Measurements from ENCODE around the gene GALNT9. TPM values are rescaled to one million over a fixed set of nuclear protein-coding genes. Genes with fewer than 3 reads are reported as not detected.

GALNT9 gene
- polyA plus RNA-seq, 2 of the 4 experiments (the other 2 are of a cell fraction), result 0.66 to 2.8 TPM

GRCh38 chr12:132166093-132166492, 163.3 kb downstream of the GALNT9 start:
- H3K9me3 ChIP-seq, result no peaks in the 10 kb centered on the region
- no peak for ATAC-seq
- FAIRE-seq, result no peak
- ChIA-PET POLR2A (no interaction called here), CTCF (no interaction called here)
- no peak overlapping the region for H3K27ac ChIP-seq
- H3K4me3 ChIP-seq, result no peak overlapping the region
- DNase-seq (ENCODE audit: low read depth in 1 of 2, low spot score in 1 of 2), result no peak
- H3K4me1 ChIP-seq, result peaks cover 11% of the 10 kb centered on the region
- H3K4me2 ChIP-seq, result no peak overlapping the region
- WGBS (ENCODE audit: missing lambda C conversion rate), result 57% methylated on average over 2 of the region's 2 CpGs
- TF ChIP-seq CEBPB (IDR thresholded peaks at IDR 0.05), result no peak
- no peak for TF ChIP-seq ZSCAN20 (CRISPR knock-in tag; IDR thresholded peaks at IDR 0.05)
- TF ChIP-seq FOXS1 (CRISPR knock-in tag; IDR thresholded peaks at IDR 0.05), result no peak
- no peak for TF ChIP-seq KDM1A (IDR thresholded peaks at IDR 0.05; ENCODE audit: low read depth)
- TF ChIP-seq ATOH8 (CRISPR knock-in tag; IDR thresholded peaks at IDR 0.05; ENCODE audit: low read depth), result no peak
- no peak for TF ChIP-seq CBX2 (IDR thresholded peaks at IDR 0.05; ENCODE audit: borderline replicate concordance, low read depth)
- TF ChIP-seq CTCF (IDR thresholded peaks at IDR 0.05), result no peak
- no peak for TF ChIP-seq POLR2A (IDR thresholded peaks at IDR 0.05; ENCODE audit: low read length)
- no peak for TF ChIP-seq MAFK (IDR thresholded peaks at IDR 0.05; ENCODE audit: partially characterized antibody)
- TF ChIP-seq RARB (CRISPR knock-in tag; IDR thresholded peaks at IDR 0.05), result no peak
- TF ChIP-seq ELK1 (IDR thresholded peaks at IDR 0.05; ENCODE audit: low read depth, low read length), result no peak
- no peak for TF ChIP-seq PBX3 (IDR thresholded peaks at IDR 0.05)
- no peak for TF ChIP-seq RFX5 (IDR thresholded peaks at IDR 0.05)
- no peak for TF ChIP-seq RAD21 (conservative IDR thresholded peaks at IDR 0.05 in 1 of 2, IDR thresholded peaks at IDR 0.05 in 1 of 2)
- TF ChIP-seq USF2 (IDR thresholded peaks at IDR 0.05), result no peak

DNA sequence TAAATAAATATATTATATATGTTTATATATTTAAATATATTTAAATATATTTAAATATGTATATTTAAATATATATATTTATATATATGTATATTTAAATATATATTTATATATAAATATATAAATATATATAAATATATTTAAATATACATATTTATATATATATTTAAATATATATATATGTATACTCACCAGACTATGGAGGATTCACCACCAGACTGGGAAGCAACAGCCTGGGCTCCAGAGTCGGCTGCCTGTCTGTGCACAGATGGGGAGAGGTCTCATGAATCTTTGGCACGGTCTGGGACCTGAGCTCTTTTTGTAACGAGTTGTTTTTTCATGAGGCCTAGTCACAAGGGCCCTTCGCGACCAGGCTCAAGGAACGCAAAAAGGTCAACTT, 163.8 kb downstream of the GALNT9 start:
- TF ChIP-seq MYC (IDR thresholded peaks at IDR 0.05; ENCODE audit: borderline replicate concordance, low read length) (no peak), HDAC2 (IDR thresholded peaks at IDR 0.05) (no peak), RARB (CRISPR knock-in tag; IDR thresholded peaks at IDR 0.05) (no peak), HES2 (IDR thresholded peaks at IDR 0.05) (no peak), TFCP2L1 (CRISPR knock-in tag; IDR thresholded peaks at IDR 0.05) (no peak), POLR2A (IDR thresholded peaks at IDR 0.05; ENCODE audit: low read length) (no peak), HOXB13 (CRISPR knock-in tag; IDR thresholded peaks at IDR 0.05; ENCODE audit: low read depth) (no peak), HMGXB4 (CRISPR knock-in tag; IDR thresholded peaks at IDR 0.05; ENCODE audit: borderline replicate concordance) (no peak), HEYL (CRISPR knock-in tag; IDR thresholded peaks at IDR 0.05) (no peak), CHD4 (IDR thresholded peaks at IDR 0.05; ENCODE audit: borderline replicate concordance) (no peak)
- POLR2A ChIA-PET, result no interaction called here
- no peaks in the 10 kb centered on the region for H3K9me3 ChIP-seq
- 90% methylated on average over 6 of the region's 6 CpGs for WGBS (ENCODE audit: missing lambda C conversion rate)
- CTCF ChIA-PET, result no interaction called here
- H3K4me1 ChIP-seq, result peaks cover 11% of the 10 kb centered on the region
- no peak for ATAC-seq
- no peak overlapping the region for H3K4me3 ChIP-seq
- no peak overlapping the region for H3K27ac ChIP-seq
- no peak overlapping the region for H3K4me2 ChIP-seq
- no peak for DNase-seq (ENCODE audit: low read depth in 1 of 2, low spot score in 1 of 2)
- no peak for FAIRE-seq

Measured in A549 (cell line).